Duodenal mucosa (tissue), 2 donors: ENCODE results near the gene AHSP.

ENCODE experiments used
- H3K27ac ChIP-seq: one replicate; pipeline ENCODE4 v1.7.0; 2013; ENCODE audit warnings: low read depth, low read length
- H3K27me3 ChIP-seq, 2 donors: one replicate each; pipeline ENCODE4 v1.7.0; 2013; ENCODE audit warnings: low read length in 2 of 2, control low read depth in 1 of 2; ENCODE audit not compliant: insufficient read depth in 2 of 2, control insufficient read depth in 1 of 2
- H3K36me3 ChIP-seq, 2 donors: one replicate each; pipeline ENCODE4 v1.7.0; 2013; ENCODE audit warnings: low read length in 2 of 2, control low read depth in 1 of 2; ENCODE audit not compliant: insufficient read depth in 2 of 2, control insufficient read depth in 1 of 2
- H3K4me1 ChIP-seq, 2 donors: one replicate each; pipeline ENCODE4 v1.7.0; 2013; ENCODE audit warnings: low read length in 2 of 2, control low read depth in 1 of 2; ENCODE audit not compliant: insufficient read depth in 2 of 2, control insufficient read depth in 1 of 2
- H3K4me3 ChIP-seq, 2 donors: one replicate each; pipeline ENCODE4 v1.7.0; 2013; ENCODE audit warnings: low read length in 2 of 2, low read depth in 1 of 2
- H3K9ac ChIP-seq, 2 donors: one replicate each; pipeline ENCODE4 v1.7.0; 2013; ENCODE audit warnings: low read length in 2 of 2, low read depth in 1 of 2
- H3K9me3 ChIP-seq, 2 donors: one replicate each; pipeline ENCODE4 v1.7.0; 2013; ENCODE audit warnings: low read length in 2 of 2, control low read depth in 1 of 2; ENCODE audit not compliant: control insufficient read depth in 1 of 2

The AHSP gene

GRCh38 chr16:31487720-31488467 lies 39.8 kb upstream of the AHSP start:
- no peaks in the 10 kb centered on the region for H3K9me3 ChIP-seq
- H3K36me3 ChIP-seq, result peaks cover 1 to 22% of the 10 kb centered on the region in 2 donors
- no peak overlapping the region for H3K27ac ChIP-seq
- H3K9ac ChIP-seq, result peak overlapping the region; percentile 21 to 43
- no peaks in the 10 kb centered on the region for H3K27me3 ChIP-seq
- peak overlapping the region; percentile 54 to 77 for H3K4me3 ChIP-seq
- peaks cover 14 to 19% of the 10 kb centered on the region in 2 donors for H3K4me1 ChIP-seq

GRCh38 chr16:31488468-31489297 lies 39.0 kb upstream of the AHSP start:
- peak overlapping the region; percentile 54 to 77 for H3K4me3 ChIP-seq
- H3K27me3 ChIP-seq, result no peaks in the 10 kb centered on the region
- H3K9ac ChIP-seq, result no peak overlapping the region
- H3K27ac ChIP-seq, result no peak overlapping the region
- peaks cover 14 to 19% of the 10 kb centered on the region in 2 donors for H3K4me1 ChIP-seq
- H3K36me3 ChIP-seq, result peaks cover 6 to 30% of the 10 kb centered on the region in 2 donors
- no peaks in the 10 kb centered on the region for H3K9me3 ChIP-seq

GRCh38 chr16:31489298-31489564 lies 38.5 kb upstream of the AHSP start:
- H3K4me3 ChIP-seq, result no peak overlapping the region
- H3K9me3 ChIP-seq, result no peaks in the 10 kb centered on the region
- peaks cover 14 to 19% of the 10 kb centered on the region in 2 donors for H3K4me1 ChIP-seq
- H3K36me3 ChIP-seq, result peaks cover 6 to 35% of the 10 kb centered on the region in 2 donors
- H3K9ac ChIP-seq, result no peak overlapping the region
- no peaks in the 10 kb centered on the region for H3K27me3 ChIP-seq
- H3K27ac ChIP-seq, result no peak overlapping the region

GRCh38 chr16:31489616-31490584 lies 37.8 kb upstream of the AHSP start:
- Histone ChIP-seq H3K9me3 (no peaks in the 10 kb centered on the region), H3K4me1 (peaks cover 8 to 16% of the 10 kb centered on the region in 2 donors), H3K27me3 (no peaks in the 10 kb centered on the region), H3K4me3 (no peak overlapping the region), H3K9ac (no peak overlapping the region), H3K36me3 (peaks cover 6 to 42% of the 10 kb centered on the region in 2 donors), H3K27ac (no peak overlapping the region)

- Histone ChIP-seq H3K36me3 (peaks cover 15 to 58% of the 10 kb centered on the region in 2 donors), H3K27me3 (no peaks in the 10 kb centered on the region)
These were observed 35.8 kb upstream of the AHSP start for GRCh38 chr16:31491778-31492418.

GRCh38 chr16:31493506-31494125 lies 34.1 kb upstream of the AHSP start:
- Histone ChIP-seq H3K27me3 (no peaks in the 10 kb centered on the region), H3K9me3 (no peaks in the 10 kb centered on the region), H3K4me3 (no peak overlapping the region), H3K36me3 (peaks cover 15 to 74% of the 10 kb centered on the region in 2 donors), H3K4me1 (no peaks in the 10 kb centered on the region), H3K9ac (no peak overlapping the region), H3K27ac (no peak overlapping the region)

More at GRCh38 chr16:31491778-31492418, 35.8 kb upstream of the AHSP start:
- no peak overlapping the region for H3K9ac ChIP-seq
- no peak overlapping the region for H3K4me3 ChIP-seq
- H3K27ac ChIP-seq, result no peak overlapping the region
- no peaks in the 10 kb centered on the region for H3K9me3 ChIP-seq
- peaks cover 6 to 14% of the 10 kb centered on the region in 2 donors for H3K4me1 ChIP-seq

GRCh38 chr16:31496670-31497069 lies 31.0 kb upstream of the AHSP start:
- Histone ChIP-seq H3K4me1 (peaks cover 2 to 4% of the 10 kb centered on the region in 2 donors), H3K9ac (no peak overlapping the region), H3K9me3 (no peaks in the 10 kb centered on the region), H3K27ac (no peak overlapping the region), H3K36me3 (peaks cover 26 to 83% of the 10 kb centered on the region in 2 donors), H3K4me3 (no peak overlapping the region), H3K27me3 (no peaks in the 10 kb centered on the region)

- Histone ChIP-seq H3K36me3 (peaks cover 20 to 65% of the 10 kb centered on the region in 2 donors), H3K4me3 (no peak overlapping the region), H3K27ac (no peak overlapping the region), H3K27me3 (no peaks in the 10 kb centered on the region), H3K9ac (no peak overlapping the region), H3K4me1 (peaks cover 4 to 5% of the 10 kb centered on the region in 2 donors), H3K9me3 (no peaks in the 10 kb centered on the region)
These were observed 29.2 kb upstream of the AHSP start for GRCh38 chr16:31498493-31498892.

GRCh38 chr16:31499928-31500327 lies 27.8 kb upstream of the AHSP start:
- Histone ChIP-seq H3K4me1 (peaks cover 4 to 5% of the 10 kb centered on the region in 2 donors), H3K36me3 (peaks cover 20 to 52% of the 10 kb centered on the region in 2 donors), H3K9me3 (no peaks in the 10 kb centered on the region), H3K9ac (no peak overlapping the region), H3K4me3 (no peak overlapping the region), H3K27ac (no peak overlapping the region), H3K27me3 (no peaks in the 10 kb centered on the region)
